GM12873 (cell line): ENCODE data around the gene CDO1.

ENCODE experiments used
- CTCF ChIP-seq: IDR thresholded peaks from 2 replicates; pipeline ENCODE4 v1.5.1; 2012; ENCODE audit warnings: low read depth, mild to moderate bottlenecking, moderate library complexity, low read length, control low read depth; ENCODE audit not compliant: insufficient read depth; ENCODE audit errors: missing control alignments

CDO1 gene

DNA sequence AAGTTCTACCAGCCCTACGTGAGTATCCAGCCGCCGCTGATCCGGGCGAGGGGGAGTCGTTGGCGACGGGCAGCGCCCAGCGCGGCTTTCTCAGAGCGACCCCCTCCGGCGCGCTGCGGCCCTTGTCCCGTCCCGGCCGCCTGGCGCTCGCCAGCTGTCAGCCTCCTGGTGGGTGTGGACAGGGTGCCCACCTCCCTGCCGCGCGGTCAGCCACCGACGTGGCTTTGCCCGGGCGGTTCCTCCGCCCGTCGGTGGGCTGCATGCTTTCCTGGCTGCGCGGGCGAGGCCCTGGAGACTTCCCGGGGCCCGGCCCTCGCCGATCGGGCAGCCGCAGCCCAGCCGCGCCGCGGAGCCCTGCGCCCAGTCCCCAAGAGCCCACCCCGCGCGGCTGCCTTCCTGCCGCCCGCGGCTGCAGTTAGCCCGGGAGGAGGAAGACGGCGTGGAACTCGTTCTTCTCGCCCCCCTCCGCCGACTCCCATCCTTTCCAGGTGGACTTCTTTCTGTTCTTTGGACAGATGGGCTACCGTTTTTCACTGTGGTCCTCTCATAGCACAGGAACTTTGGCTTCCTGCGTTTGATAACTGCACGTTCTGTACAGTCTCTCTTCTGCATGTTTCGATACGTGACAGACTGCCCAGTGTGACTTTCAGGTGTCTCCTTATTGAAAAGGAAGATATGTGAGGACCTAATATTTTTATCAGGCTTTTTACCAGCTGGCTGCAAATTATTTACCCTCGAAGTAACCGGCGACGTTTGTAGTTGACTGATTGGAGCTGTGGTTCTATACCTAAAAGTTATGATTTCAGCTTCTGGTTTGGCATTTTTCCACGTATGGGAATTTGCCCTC is 25.9 kb upstream of the CDO1 start:
- TF ChIP-seq CTCF = peak; percentile 31

GRCh38 chr5:115841382-115842088 is 25.1 kb upstream of the CDO1 start, which contains the start of the genes AP3S1 and ATG12:
Gene AP3S1 (plus strand): TSS chr5:115841935. CDS start chr5:115842038, 103 bp downstream.
Gene ATG12 (minus strand): TSS chr5:115841565. CDS start chr5:115841552, 13 bp downstream.
- TF ChIP-seq CTCF = no peak

DNA sequence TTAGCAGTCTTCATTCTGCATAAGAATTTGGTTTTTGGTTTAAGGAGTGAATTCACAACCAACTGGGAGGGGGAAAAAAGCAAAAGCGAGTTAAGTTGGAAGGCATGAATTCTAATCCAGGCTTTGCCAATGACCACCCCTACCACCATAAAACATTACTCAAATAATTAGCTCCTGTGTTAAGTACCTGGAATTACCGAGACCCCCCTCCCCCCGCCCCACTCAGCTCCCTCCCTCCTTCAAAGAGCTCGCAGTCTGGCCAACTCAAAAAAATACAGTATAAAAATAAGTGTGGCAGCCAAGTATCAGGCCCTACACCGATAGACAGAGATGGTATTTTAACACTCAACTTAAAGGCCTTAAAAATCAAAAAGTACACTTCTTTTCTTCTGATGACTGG is 24.4 kb upstream of the CDO1 start:
- TF ChIP-seq CTCF = no peak

GRCh38 chr5:115838885-115839518 is 22.5 kb upstream of the CDO1 start:
- peak; percentile 59 for TF ChIP-seq CTCF

GRCh38 chr5:115835481-115835880 is 19.0 kb upstream of the CDO1 start:
- no peak for TF ChIP-seq CTCF

DNA sequence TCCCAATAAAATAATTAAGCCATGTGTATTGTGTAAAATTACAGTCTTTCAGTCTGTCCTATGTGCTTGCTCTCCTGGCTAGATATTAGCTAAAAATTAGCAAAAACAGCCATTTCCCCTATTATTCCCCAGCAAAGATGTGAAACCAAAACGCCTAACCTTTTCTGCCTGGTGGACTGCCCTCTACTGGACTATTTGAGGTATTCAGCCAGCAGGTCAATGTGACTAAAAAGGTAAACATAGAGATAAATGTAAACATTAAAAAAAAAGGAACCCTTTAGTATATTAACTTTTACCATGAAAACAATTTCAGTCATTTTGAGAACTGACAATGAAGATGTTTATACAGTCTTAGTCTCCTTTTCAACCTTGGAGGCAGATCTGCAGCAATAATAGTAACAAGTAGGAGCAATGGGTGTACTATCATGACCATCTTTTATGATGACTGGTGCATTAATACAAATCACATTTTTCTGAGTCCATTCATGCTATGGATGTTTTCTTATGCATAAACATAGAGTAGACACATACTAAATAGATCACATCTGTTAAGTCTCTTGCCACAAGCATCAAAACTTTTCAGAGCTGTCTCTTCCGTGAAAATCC is 14.8 kb upstream of the CDO1 start:
- TF ChIP-seq CTCF = peak; percentile 69
